A549 (cell line): Measurements from ENCODE around the gene TUSC2.
"Not testable (repeated sequence)": the region's sequence is repeated elsewhere in the genome, so short reads cannot be mapped to it uniquely, and the experiment has no call there.

Experiments
- CHD2 ChIP-seq: fragments of 150-350 bp; IDR thresholded peaks from 2 replicates; pipeline ENCODE4 v1.6.1; 2014; ENCODE audit warnings: low read length; ENCODE audit not compliant: partially characterized antibody
- EHMT2 ChIP-seq: fragments of 200-600 bp; sonication (generic); IDR thresholded peaks from 2 replicates; pipeline ENCODE4 v1.6.1; 2016; ENCODE audit warnings: antibody characterized with exemption, low read depth, mild to moderate bottlenecking, moderate library complexity
- JUNB ChIP-seq: fragments of >200 bp; sonication (Bioruptor Twin); formaldehyde crosslinking; IDR thresholded peaks from 2 replicates; pipeline ENCODE4 v1.6.1; 2016
- KDM1A ChIP-seq: fragments of 200-600 bp; sonication (generic); IDR thresholded peaks from 2 replicates; pipeline ENCODE4 v1.6.1; 2016; ENCODE audit warnings: low read depth, mild to moderate bottlenecking
- NFE2L2 ChIP-seq: fragments of 150-350 bp; conservative IDR thresholded peaks from 2 replicates; pipeline ENCODE4 v1.6.1; 2014; ENCODE audit warnings: low read length
- PHF8 ChIP-seq: fragments of 200-600 bp; sonication (generic); IDR thresholded peaks from 2 replicates; pipeline ENCODE4 v1.6.1; 2016; ENCODE audit warnings: low read depth, mild to moderate bottlenecking, antibody characterized with exemption, moderate library complexity, borderline replicate concordance
- POLR2A ChIP-seq: IDR thresholded peaks from 2 replicates; pipeline ENCODE4 v1.6.1; 2012; ENCODE audit warnings: mild to moderate bottlenecking, low read length
- RCOR1 ChIP-seq: fragments of 150-350 bp; IDR thresholded peaks from 2 replicates; pipeline ENCODE4 v1.6.1; 2014; ENCODE audit warnings: antibody characterized with exemption, low read length, low read depth
- TF ChIP-seq, protein P1 (sequence below): fragments of >200 bp; sonication (Bioruptor Twin); formaldehyde crosslinking; IDR thresholded peaks from 3 replicates; pipeline ENCODE4 v1.5.1; 2016
- TF ChIP-seq, protein P2 (sequence below): fragments of 250-450 bp; sonication (Bioruptor Pico); IDR thresholded peaks from 2 replicates; pipeline ENCODE4 v1.5.0; 2021; ENCODE audit warnings: mild to moderate bottlenecking, moderate library complexity, borderline replicate concordance
- TF ChIP-seq, protein P3 (sequence below): fragments of 450-650 bp; IDR thresholded peaks from 2 replicates; pipeline ENCODE4 v1.6.1; 2014; ENCODE audit warnings: antibody characterized with exemption
- TF ChIP-seq, protein P4 (sequence below): fragments of 200-600 bp; sonication (generic); IDR thresholded peaks from 2 replicates; pipeline ENCODE4 v1.6.1; 2016; ENCODE audit warnings: antibody characterized with exemption, mild to moderate bottlenecking, moderate library complexity

DNA sequence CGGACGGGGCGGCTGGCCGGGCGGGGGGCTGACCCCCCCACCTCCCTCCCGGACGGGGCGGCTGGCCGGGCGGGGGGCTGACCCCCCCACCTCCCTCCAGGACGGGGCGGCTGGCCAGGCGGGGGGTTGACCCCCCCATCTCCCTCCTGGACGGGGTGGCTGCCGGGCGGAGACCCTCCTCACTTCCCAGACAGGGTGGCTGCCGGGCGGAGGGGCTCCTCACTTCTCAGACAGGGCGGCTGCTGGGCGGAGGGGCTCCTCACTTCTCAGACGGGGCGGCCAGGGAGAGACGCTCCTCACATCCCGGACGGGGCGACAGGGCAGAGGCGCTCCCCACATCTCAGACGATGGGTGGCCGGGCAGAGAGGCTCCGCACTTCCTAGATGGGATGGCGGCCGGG lies 16.0 kb downstream of the TUSC2 start:
- TF ChIP-seq, protein P1, sequence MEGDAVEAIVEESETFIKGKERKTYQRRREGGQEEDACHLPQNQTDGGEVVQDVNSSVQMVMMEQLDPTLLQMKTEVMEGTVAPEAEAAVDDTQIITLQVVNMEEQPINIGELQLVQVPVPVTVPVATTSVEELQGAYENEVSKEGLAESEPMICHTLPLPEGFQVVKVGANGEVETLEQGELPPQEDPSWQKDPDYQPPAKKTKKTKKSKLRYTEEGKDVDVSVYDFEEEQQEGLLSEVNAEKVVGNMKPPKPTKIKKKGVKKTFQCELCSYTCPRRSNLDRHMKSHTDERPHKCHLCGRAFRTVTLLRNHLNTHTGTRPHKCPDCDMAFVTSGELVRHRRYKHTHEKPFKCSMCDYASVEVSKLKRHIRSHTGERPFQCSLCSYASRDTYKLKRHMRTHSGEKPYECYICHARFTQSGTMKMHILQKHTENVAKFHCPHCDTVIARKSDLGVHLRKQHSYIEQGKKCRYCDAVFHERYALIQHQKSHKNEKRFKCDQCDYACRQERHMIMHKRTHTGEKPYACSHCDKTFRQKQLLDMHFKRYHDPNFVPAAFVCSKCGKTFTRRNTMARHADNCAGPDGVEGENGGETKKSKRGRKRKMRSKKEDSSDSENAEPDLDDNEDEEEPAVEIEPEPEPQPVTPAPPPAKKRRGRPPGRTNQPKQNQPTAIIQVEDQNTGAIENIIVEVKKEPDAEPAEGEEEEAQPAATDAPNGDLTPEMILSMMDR, result not testable (repeated sequence)
- TF ChIP-seq, protein P2, sequence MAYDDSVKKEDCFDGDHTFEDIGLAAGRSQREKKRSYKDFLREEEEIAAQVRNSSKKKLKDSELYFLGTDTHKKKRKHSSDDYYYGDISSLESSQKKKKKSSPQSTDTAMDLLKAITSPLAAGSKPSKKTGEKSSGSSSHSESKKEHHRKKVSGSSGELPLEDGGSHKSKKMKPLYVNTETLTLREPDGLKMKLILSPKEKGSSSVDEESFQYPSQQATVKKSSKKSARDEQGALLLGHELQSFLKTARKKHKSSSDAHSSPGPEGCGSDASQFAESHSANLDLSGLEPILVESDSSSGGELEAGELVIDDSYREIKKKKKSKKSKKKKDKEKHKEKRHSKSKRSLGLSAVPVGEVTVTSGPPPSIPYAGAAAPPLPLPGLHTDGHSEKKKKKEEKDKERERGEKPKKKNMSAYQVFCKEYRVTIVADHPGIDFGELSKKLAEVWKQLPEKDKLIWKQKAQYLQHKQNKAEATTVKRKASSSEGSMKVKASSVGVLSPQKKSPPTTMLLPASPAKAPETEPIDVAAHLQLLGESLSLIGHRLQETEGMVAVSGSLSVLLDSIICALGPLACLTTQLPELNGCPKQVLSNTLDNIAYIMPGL (CRISPR knock-in tag), result not testable (repeated sequence)
- TF ChIP-seq, protein P3, sequence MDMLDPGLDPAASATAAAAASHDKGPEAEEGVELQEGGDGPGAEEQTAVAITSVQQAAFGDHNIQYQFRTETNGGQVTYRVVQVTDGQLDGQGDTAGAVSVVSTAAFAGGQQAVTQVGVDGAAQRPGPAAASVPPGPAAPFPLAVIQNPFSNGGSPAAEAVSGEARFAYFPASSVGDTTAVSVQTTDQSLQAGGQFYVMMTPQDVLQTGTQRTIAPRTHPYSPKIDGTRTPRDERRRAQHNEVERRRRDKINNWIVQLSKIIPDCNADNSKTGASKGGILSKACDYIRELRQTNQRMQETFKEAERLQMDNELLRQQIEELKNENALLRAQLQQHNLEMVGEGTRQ, result not testable (repeated sequence)
- not testable (repeated sequence) for TF ChIP-seq JUNB, KDM1A, NFE2L2, RCOR1, PHF8, CHD2, EHMT2, POLR2A
- TF ChIP-seq, protein P4, sequence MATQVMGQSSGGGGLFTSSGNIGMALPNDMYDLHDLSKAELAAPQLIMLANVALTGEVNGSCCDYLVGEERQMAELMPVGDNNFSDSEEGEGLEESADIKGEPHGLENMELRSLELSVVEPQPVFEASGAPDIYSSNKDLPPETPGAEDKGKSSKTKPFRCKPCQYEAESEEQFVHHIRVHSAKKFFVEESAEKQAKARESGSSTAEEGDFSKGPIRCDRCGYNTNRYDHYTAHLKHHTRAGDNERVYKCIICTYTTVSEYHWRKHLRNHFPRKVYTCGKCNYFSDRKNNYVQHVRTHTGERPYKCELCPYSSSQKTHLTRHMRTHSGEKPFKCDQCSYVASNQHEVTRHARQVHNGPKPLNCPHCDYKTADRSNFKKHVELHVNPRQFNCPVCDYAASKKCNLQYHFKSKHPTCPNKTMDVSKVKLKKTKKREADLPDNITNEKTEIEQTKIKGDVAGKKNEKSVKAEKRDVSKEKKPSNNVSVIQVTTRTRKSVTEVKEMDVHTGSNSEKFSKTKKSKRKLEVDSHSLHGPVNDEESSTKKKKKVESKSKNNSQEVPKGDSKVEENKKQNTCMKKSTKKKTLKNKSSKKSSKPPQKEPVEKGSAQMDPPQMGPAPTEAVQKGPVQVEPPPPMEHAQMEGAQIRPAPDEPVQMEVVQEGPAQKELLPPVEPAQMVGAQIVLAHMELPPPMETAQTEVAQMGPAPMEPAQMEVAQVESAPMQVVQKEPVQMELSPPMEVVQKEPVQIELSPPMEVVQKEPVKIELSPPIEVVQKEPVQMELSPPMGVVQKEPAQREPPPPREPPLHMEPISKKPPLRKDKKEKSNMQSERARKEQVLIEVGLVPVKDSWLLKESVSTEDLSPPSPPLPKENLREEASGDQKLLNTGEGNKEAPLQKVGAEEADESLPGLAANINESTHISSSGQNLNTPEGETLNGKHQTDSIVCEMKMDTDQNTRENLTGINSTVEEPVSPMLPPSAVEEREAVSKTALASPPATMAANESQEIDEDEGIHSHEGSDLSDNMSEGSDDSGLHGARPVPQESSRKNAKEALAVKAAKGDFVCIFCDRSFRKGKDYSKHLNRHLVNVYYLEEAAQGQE, result not testable (repeated sequence)
